Coronary artery (tissue), 2 donors: ENCODE results near the gene CACNA1A.
"Not testable (repeated sequence)": the region's sequence is repeated elsewhere in the genome, so short reads cannot be mapped to it uniquely, and the experiment has no call there.

Experiments used
- DNase-seq: peaks from one replicate; pipeline ENCODE4 v3.0.0-alpha.2; 2017; ENCODE audit warnings: low spot score
- H3K27ac ChIP-seq, 2 donors: fragments of 200-600 bp; sonication (generic); one replicate each; pipeline ENCODE4 v1.5.1; 2016 to 2019
- H3K4me3 ChIP-seq: fragments of 200-600 bp; sonication (generic); 2 replicates; pipeline ENCODE4 v1.5.1; 2016; ENCODE audit warnings: mild to moderate bottlenecking, moderate library complexity
- CTCF ChIP-seq: fragments of 200-600 bp; sonication (generic); IDR thresholded peaks from one replicate; pipeline ENCODE4 v1.5.1; 2019; ENCODE audit warnings: antibody characterized with exemption

The CACNA1A gene

GRCh38 chr19:13429563-13429962, 76.7 kb downstream of the CACNA1A start:
- no peak for DNase-seq
- H3K27ac ChIP-seq: no peak overlapping the region
- H3K4me3 ChIP-seq: no peak overlapping the region
- TF ChIP-seq CTCF: no peak

- DNase-seq: no peak
- Histone ChIP-seq H3K4me3 (no peak overlapping the region), H3K27ac (no peak overlapping the region)
- no peak for TF ChIP-seq CTCF
Observed at GRCh38 chr19:13428352-13428751, 77.9 kb downstream of the CACNA1A start.

GRCh38 chr19:13427273-13428051, 78.8 kb downstream of the CACNA1A start:
- TF ChIP-seq CTCF: no peak
- no peak overlapping the region for H3K27ac ChIP-seq
- DNase-seq: no peak
- H3K4me3 ChIP-seq: no peak overlapping the region

GRCh38 chr19:13425875-13426274, 80.4 kb downstream of the CACNA1A start:
- not testable (repeated sequence) for H3K4me3 ChIP-seq, DNase-seq, H3K27ac ChIP-seq

- no peak for DNase-seq
- Histone ChIP-seq H3K27ac (no peak overlapping the region), H3K4me3 (no peak overlapping the region)
- no peak for TF ChIP-seq CTCF
Observed at GRCh38 chr19:13425151-13425550, 81.1 kb downstream of the CACNA1A start.

- no peak for TF ChIP-seq CTCF
- Histone ChIP-seq H3K27ac (no peak overlapping the region), H3K4me3 (no peak overlapping the region)
- no peak for DNase-seq
Observed at GRCh38 chr19:13420780-13421179, 85.5 kb downstream of the CACNA1A start.

GRCh38 chr19:13417054-13417453, 89.2 kb downstream of the CACNA1A start:
- Histone ChIP-seq H3K4me3 (no peak overlapping the region), H3K27ac (no peak overlapping the region)
- DNase-seq: no peak
- no peak for TF ChIP-seq CTCF
